Lung (tissue), 12 donors: ENCODE measurements around the gene KIF20A. TPM values are rescaled to one million over a fixed set of nuclear protein-coding genes. Genes with fewer than 3 reads are reported as not detected.

Experiments used
- ATAC-seq: fragments of 200-7000 bp; cut with Tn5 transposase; one replicate; pipeline ENCODE4 v1.9.1; 2020; ENCODE audit warnings: moderate number of reproducible peaks; ENCODE audit not compliant: insufficient read depth, low FRiP score
- DNase-seq, 3 donors: peaks; one replicate each; pipeline ENCODE4 v3.0.0-alpha.2; 2013 to 2017
- H3K27ac ChIP-seq, 2 donors: one replicate each; pipeline ENCODE4 v1.5.1; 2013; ENCODE audit warnings: mild to moderate bottlenecking in 2 of 2, moderate library complexity in 2 of 2, control low read depth in 1 of 2, inconsistent platforms in 1 of 2, low read depth in 1 of 2, low read length in 1 of 2
- H3K27me3 ChIP-seq, 3 donors: one replicate each; pipeline ENCODE4 v1.5.1; 2013; ENCODE audit warnings: low read length in 2 of 3; ENCODE audit not compliant: control insufficient read depth in 3 of 3, insufficient read depth in 3 of 3
- H3K36me3 ChIP-seq, 4 donors: one replicate each; pipeline ENCODE4 v1.5.1; 2013; ENCODE audit warnings: low read length in 4 of 4, mild to moderate bottlenecking in 1 of 4, moderate library complexity in 1 of 4; ENCODE audit not compliant: control insufficient read depth in 4 of 4, insufficient read depth in 4 of 4
- H3K4me1 ChIP-seq, 5 donors: one replicate each; pipeline ENCODE4 v1.5.1; 2013; ENCODE audit warnings: low read length in 5 of 5, mild to moderate bottlenecking in 2 of 5, moderate library complexity in 1 of 5; ENCODE audit not compliant: control insufficient read depth in 5 of 5, insufficient read depth in 5 of 5
- H3K4me3 ChIP-seq: one replicate; pipeline ENCODE4 v1.5.1; 2013; ENCODE audit warnings: mild to moderate bottlenecking, control low read depth, moderate library complexity
- H3K9ac ChIP-seq, 2 donors: one replicate each; pipeline ENCODE4 v1.5.1; 2013; ENCODE audit warnings: low read length in 2 of 2, control low read depth in 1 of 2; ENCODE audit not compliant: insufficient read depth in 1 of 2
- H3K9me3 ChIP-seq, 4 donors: one replicate each; pipeline ENCODE4 v1.5.1; 2013; ENCODE audit warnings: low read length in 3 of 4, mild to moderate bottlenecking in 1 of 4, moderate library complexity in 1 of 4; ENCODE audit not compliant: control insufficient read depth in 4 of 4, insufficient read depth in 3 of 4
- WGBS, 2 donors: extraction: QIAGEN DNeasy Blood & Tissue Kit; methylation state at CpG; one replicate each; pipeline ENCODE4 v1.1.7; 2013; 5-methylcytosine and 5-hydroxymethylcytosine counted together
- polyA plus RNA-seq, 2 donors: library from polyadenylated mRNA; stranded (reverse); fragments of 200-250 nt; gene quantifications; one replicate each; pipeline ENCODE4 v1.2.1, GENCODE V29; 2013
- total RNA-seq, 2 donors: library from RNA; depleted of rRNA in 1 of 2; stranded (reverse); fragments of >200 nt in 1 of 2; gene quantifications; one replicate each; pipeline ENCODE4 v1.2.1, GENCODE V29; 2014 to 2021
- TF ChIP-seq, protein P1 (sequence below): IDR thresholded peaks from 2 replicates; pipeline ENCODE4 v1.5.1; 2012; ENCODE audit warnings: mild to moderate bottlenecking; ENCODE audit errors: control extremely low read depth, extremely low read depth
- donor health status: control.
- donor health status: control.
- donor health status: Bipolar disorder and iron deficiency.
- donor health status: healthy.
- donor health status: DM: yes; HTN: yes; CAD: no.

The KIF20A gene
- total and polyA plus RNA-seq, 4 donors: 1.1 to 8.0 (median 1.7) TPM

DNA sequence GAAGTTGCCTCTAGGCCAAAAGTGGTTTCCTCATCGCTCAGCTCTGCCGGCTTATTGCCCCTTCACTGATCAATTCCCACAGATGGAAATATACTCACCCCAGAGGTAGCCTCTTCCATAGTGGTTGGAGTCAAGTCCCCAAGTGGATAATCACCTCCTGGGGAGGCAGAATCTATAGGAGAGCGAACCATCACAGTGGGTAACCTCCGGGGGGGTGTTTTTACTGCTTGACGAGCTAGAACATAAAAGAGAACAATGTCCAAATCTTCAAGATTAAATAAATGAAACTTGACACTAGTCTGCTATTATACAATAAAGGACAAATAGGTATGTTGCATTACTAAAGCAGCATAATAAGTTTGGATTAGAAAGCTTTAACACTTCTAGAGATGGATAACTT lies 9.8 kb upstream of the KIF20A start:
- Histone ChIP-seq H3K27me3 (no peaks in the 10 kb centered on the region), H3K27ac (no peak overlapping the region), H3K4me1 (no peaks in the 10 kb centered on the region), H3K9me3 (no peaks in the 10 kb centered on the region), H3K36me3 (peaks cover 46 to 70% (median 52%) of the 10 kb centered on the region in 4 donors), H3K9ac (no peak overlapping the region), H3K4me3 (no peak overlapping the region)
- DNase-seq (no peak), ATAC-seq (no peak)
- TF ChIP-seq, protein P1, sequence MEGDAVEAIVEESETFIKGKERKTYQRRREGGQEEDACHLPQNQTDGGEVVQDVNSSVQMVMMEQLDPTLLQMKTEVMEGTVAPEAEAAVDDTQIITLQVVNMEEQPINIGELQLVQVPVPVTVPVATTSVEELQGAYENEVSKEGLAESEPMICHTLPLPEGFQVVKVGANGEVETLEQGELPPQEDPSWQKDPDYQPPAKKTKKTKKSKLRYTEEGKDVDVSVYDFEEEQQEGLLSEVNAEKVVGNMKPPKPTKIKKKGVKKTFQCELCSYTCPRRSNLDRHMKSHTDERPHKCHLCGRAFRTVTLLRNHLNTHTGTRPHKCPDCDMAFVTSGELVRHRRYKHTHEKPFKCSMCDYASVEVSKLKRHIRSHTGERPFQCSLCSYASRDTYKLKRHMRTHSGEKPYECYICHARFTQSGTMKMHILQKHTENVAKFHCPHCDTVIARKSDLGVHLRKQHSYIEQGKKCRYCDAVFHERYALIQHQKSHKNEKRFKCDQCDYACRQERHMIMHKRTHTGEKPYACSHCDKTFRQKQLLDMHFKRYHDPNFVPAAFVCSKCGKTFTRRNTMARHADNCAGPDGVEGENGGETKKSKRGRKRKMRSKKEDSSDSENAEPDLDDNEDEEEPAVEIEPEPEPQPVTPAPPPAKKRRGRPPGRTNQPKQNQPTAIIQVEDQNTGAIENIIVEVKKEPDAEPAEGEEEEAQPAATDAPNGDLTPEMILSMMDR: no peak
- 91 to 93% methylated on average over 5 of the region's 5 CpGs for WGBS, 2 donors

DNA sequence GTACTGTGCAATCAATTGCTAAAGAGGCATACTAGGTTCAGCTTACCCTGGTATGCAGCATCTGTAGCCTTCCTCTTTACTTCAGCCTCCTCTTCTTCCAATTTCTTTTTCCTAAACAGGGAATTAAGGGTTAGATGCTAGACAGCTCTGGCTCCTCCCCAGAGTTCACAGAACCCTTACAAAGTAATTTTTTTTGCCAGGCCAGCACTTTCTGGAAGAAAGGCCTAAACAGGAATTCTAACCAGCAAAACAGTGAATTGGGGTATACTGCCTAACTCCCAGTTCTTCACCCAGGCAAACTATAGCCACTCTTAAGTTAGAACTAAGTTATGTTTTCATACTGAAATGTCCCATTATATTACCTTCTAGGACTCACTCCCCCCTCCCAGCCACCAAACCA lies 8.6 kb upstream of the KIF20A start:
- no peak for ATAC-seq
- Histone ChIP-seq H3K4me1 (no peaks in the 10 kb centered on the region), H3K9me3 (no peaks in the 10 kb centered on the region), H3K27me3 (no peaks in the 10 kb centered on the region), H3K27ac (no peak overlapping the region), H3K4me3 (no peak overlapping the region), H3K9ac (no peak overlapping the region), H3K36me3 (peaks cover 42 to 66% (median 45%) of the 10 kb centered on the region in 4 donors)
- TF ChIP-seq, protein P1: no peak
- DNase-seq: no peak

DNA sequence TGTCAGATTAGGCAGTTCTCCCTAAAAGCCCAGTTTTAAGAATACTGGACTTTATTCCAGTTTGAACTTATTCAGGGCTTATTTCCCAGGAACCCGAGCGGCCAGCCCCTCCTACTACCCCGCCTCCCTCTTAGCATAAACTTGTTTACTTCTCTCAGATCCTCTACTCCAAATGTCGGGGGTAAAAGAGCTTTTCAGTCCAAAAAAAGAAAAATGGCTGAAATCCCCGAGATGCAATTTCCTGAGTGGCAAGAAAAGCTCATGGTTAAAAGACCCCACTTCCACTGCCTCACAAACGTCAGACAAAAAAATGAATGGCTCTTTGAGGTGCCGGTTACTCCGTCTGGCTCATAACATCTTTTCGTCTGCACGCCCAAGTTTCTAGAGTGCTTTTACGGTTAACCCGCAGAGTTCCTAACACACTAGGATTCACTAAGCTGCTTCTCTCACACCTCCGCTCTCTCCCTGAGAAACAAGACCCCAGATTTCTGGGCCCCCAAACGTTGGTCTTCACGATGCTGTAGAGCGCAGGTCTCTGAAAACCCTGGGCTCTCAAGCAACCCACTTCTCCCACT lies 884 bp upstream of the KIF20A start:
- peaks cover 0 to 25% (median 3%) of the 10 kb centered on the region in 5 donors for H3K4me1 ChIP-seq
- H3K4me3 ChIP-seq: peak overlapping the region; percentile 95
- ATAC-seq (no peak), DNase-seq (peak; percentile 24 to 71 (median 61))
- no peaks in the 10 kb centered on the region for H3K9me3 ChIP-seq
- TF ChIP-seq, protein P1: no peak
- WGBS, 2 donors: 0% methylated on average over 16 of the region's 16 CpGs
- peaks cover 14 to 47% (median 23%) of the 10 kb centered on the region in 4 donors for H3K36me3 ChIP-seq
- H3K9ac ChIP-seq: peak overlapping the region; percentile 63 to 92
- H3K27ac ChIP-seq: peak overlapping the region; percentile 78 to 87
- H3K27me3 ChIP-seq: no peaks in the 10 kb centered on the region

DNA sequence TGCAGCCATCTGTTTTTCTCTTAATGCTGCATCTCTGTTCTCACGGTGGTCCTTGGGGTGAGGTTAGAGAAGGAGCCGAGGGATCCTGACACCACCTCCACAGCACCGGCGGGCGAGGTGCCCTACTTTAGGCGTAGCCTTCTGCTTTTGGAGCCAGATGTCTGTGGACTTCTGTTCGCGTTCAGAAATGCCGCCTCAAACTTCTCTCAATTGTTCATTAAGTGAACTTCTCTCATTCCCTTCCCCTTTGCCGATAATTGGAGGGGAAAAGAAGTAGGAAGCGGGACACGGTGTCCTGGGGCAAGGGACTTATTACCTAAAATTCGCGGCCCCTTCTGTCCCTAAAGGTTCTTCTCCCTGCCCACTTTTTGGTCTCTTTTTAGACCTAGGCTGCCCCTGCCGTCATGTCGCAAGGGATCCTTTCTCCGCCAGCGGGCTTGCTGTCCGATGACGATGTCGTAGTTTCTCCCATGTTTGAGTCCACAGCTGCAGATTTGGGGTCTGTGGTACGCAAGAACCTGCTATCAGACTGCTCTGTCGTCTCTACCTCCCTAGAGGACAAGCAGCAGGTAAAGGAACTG lies 455 bp downstream of the KIF20A start:
- TF ChIP-seq, protein P1: no peak
- ATAC-seq (no peak), DNase-seq (no peak)
- Histone ChIP-seq H3K9ac (peak overlapping the region; percentile 44 to 50), H3K4me1 (peaks cover 0 to 25% (median 3%) of the 10 kb centered on the region in 5 donors), H3K27ac (no peak overlapping the region), H3K4me3 (no peak overlapping the region), H3K27me3 (no peaks in the 10 kb centered on the region), H3K9me3 (no peaks in the 10 kb centered on the region), H3K36me3 (peaks cover 9 to 49% (median 23%) of the 10 kb centered on the region in 4 donors)
- WGBS, 2 donors: 2% methylated on average over 23 of the region's 23 CpGs
